ENCODE results near the gene PIK3C2A.

DNA sequence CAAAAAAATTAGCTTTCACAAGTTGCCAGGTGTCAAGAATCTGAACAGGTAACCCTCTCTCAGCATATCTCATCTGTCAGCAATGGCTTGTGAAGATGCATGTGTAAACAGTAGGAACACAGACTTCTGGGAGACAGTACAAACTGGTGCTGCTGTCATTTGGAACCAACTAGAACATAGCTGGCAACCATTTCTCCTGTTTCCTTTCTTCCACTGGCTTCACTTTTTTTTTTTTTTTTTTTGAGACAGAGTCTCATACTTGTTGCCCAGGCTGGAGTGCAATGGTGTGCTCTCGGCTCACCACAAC lies 2.1 kb upstream of the PIK3C2A start:
- TF ChIP-seq POLR2AphosphoS5 (IDR thresholded peaks at IDR 0.05; ENCODE audit: borderline replicate concordance, low read depth, low read length) (no peak), EZH2 (IDR thresholded peaks at IDR 0.05) (no peak)
